Suprapubic skin (tissue), 3 donors: Measurements from ENCODE around the gene RPLP2.

ENCODE experiments used
- CTCF ChIP-seq, 2 donors: fragments of 200-600 bp in 1 of 2; fragments of 450-650 bp in 1 of 2; sonication (generic) in 1 of 2; IDR thresholded peaks; one replicate each; pipeline ENCODE4 v1.5.1; 2016 to 2019; ENCODE audit warnings: antibody characterized with exemption in 2 of 2, mild to moderate bottlenecking in 1 of 2, moderate library complexity in 1 of 2
- POLR2A ChIP-seq, 2 donors: fragments of 450-650 bp; IDR thresholded peaks; one replicate each; pipeline ENCODE4 v1.6.1; 2017; ENCODE audit warnings: antibody characterized with exemption in 2 of 2, mild to moderate bottlenecking in 2 of 2, moderate library complexity in 2 of 2

DNA sequence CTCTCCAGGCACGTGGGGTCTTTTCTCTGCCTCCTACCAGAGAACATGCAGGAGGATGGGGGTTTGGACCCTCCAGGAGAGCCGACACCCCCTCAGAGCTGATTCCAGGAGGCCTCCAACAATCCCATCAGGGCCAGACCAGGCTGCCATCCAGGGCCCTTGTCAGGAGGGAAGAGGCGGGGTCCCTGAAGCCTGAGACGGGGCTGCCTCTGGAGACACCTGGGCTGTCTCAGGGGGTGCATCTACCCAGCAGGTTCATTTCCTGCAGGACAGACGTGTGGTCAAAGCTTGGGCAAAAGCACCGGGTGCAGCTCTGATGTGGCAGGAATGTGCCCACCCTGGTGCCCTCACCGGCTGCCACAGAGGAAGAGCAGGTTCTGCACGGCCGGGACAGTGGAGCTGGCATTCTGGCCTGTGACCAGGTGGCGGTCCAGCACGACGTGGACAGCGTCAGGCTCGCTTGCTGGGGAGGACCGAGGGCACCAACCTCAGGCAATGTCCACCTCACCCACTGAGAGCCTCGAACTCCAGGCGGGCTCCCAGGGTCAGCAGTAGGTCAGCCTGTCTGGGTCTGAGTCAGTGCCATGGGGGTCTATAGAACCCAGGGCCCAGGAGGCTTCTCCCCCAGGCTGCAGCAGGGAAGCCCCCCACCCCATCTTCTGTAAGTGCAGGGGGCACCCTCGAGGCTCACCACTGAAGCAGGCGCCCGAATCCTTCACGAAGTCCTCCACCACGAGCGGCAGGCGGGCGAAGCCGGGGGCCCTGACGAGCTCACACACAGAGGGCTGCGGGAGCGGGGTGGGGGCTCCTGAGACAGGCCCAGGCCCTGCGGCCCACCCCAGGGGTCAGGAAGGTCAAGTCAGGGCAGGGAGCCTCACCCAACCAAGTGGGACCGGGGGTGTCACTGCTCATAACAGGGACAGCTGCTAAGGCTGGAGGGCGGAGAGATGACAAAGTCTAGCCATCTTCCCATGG, 38.8 kb upstream of the RPLP2 start:
- no peak for TF ChIP-seq POLR2A (IDR thresholded peaks at IDR 0.05)
- TF ChIP-seq CTCF (IDR thresholded peaks at IDR 0.05) = no peak
